Measurements from ENCODE around the gene PCDHGC5. TPM values are rescaled to one million over a fixed set of nuclear protein-coding genes. Genes with fewer than 3 reads are reported as not detected.

PCDHGC5 gene
- total RNA-seq, 2 experiments from 2014 or later, result 4.4 to 5.0 TPM

GRCh38 chr5:141513627-141514329 is 24.9 kb downstream of the PCDHGC5 start:
- Histone ChIP-seq H3K9me3 (ENCODE audit: low read length) (no peaks in the 10 kb centered on the region), H3K79me2 (ENCODE audit: insufficient read depth, low read depth, low read length) (peaks cover 15% of the 10 kb centered on the region; the same call in 1 of the 2 replicates), H3K9me2 (ENCODE audit: insufficient read depth, low read length) (no peaks in the 10 kb centered on the region), H2AFZ (ENCODE audit: low read length) (peak overlapping the region; percentile 31; the same call in 1 of the 2 replicates), H3K4me2 (ENCODE audit: low read length) (peak overlapping the region; percentile 94), H3K4me1 (ENCODE audit: insufficient read depth, low read length, poor library complexity, severe bottlenecking) (peaks cover 98% of the 10 kb centered on the region), H3K4me3 (ENCODE audit: low read depth, low read length, poor library complexity, severe bottlenecking) (peak overlapping the region; percentile 65), H3K27ac (ENCODE audit: low read depth, low read length, poor library complexity, severe bottlenecking) (peak overlapping the region; percentile 99), H4K20me1 (ENCODE audit: insufficient read depth, low read length) (no peaks in the 10 kb centered on the region), H3K36me3 (ENCODE audit: insufficient read depth, low read length) (peaks cover 73% of the 10 kb centered on the region)
- no TSS peak for BruUV-seq (replicated peaks)
- DNase-seq (ENCODE audit: low spot score), result peak; percentile 91
- intact Hi-C loops (cut with micrococcal nuclease; ENCODE audit: unreplicated experiment), result loop anchor here (1.0 to 10.0 kb wide), 3 partner anchors 12 to 101 kb away; partner anchors contain the start of gene DIAPH1
- POLR2A ChIA-PET, result interaction anchor here (0.7 to 17.7 kb wide), 16 partner anchors 9 to 196 kb away, joined by 3 to 328 read pairs (median 5); partner anchors contain the start of genes PCDHGB3, PCDHGC3, PCDHGC4 and TAF7
- no peak for TF ChIP-seq EZH2phosphoT487 (IDR thresholded peaks at IDR 0.05; ENCODE audit: borderline replicate concordance, low read depth, low read length)
- TF ChIP-seq CTCF (conservative IDR thresholded peaks at IDR 0.05; ENCODE audit: low read length), result no peak
- CTCF ChIA-PET (ENCODE audit: unreplicated experiment), result interaction anchor here (0.6 to 9.6 kb wide), 9 partner anchors 13 to 193 kb away, joined by 3 to 138 read pairs (median 6); partner anchors contain the start of genes PCDHGA12, PCDHGC3 and TAF7

- Histone ChIP-seq H3K36me3 (ENCODE audit: insufficient read depth, low read length) (peaks cover 79% of the 10 kb centered on the region), H3K4me3 (ENCODE audit: low read depth, low read length, poor library complexity, severe bottlenecking) (peak overlapping the region; percentile 65), H3K9me3 (ENCODE audit: low read length) (no peaks in the 10 kb centered on the region), H2AFZ (ENCODE audit: low read length) (no peak overlapping the region), H3K27ac (ENCODE audit: low read depth, low read length, poor library complexity, severe bottlenecking) (peak overlapping the region; percentile 99), H3K9me2 (ENCODE audit: insufficient read depth, low read length) (no peaks in the 10 kb centered on the region), H3K4me1 (ENCODE audit: insufficient read depth, low read length, poor library complexity, severe bottlenecking) (peaks cover 90% of the 10 kb centered on the region), H3K79me2 (ENCODE audit: insufficient read depth, low read depth, low read length) (peaks cover 15% of the 10 kb centered on the region; the same call in 1 of the 2 replicates), H3K4me2 (ENCODE audit: low read length) (peak overlapping the region; percentile 94), H4K20me1 (ENCODE audit: insufficient read depth, low read length) (no peaks in the 10 kb centered on the region)
- ChIA-PET POLR2A (interaction anchor here (0.7 to 17.7 kb wide), 19 partner anchors 8 to 197 kb away, joined by 3 to 328 read pairs (median 4); partner anchors contain the start of genes PCDHGC3, PCDHGC4 and TAF7), CTCF (ENCODE audit: unreplicated experiment) (interaction anchor here (0.6 to 9.6 kb wide), 8 partner anchors 12 to 84 kb away, joined by 3 to 138 read pairs (median 7); partner anchors contain the start of genes PCDHGA12 and PCDHGC3)
- DNase-seq (ENCODE audit: low spot score), result peak; percentile 55
- no peak for TF ChIP-seq CTCF (conservative IDR thresholded peaks at IDR 0.05; ENCODE audit: low read length)
- no peak for TF ChIP-seq EZH2phosphoT487 (IDR thresholded peaks at IDR 0.05; ENCODE audit: borderline replicate concordance, low read depth, low read length)
- intact Hi-C loops (cut with micrococcal nuclease; ENCODE audit: unreplicated experiment), result loop anchor here (1.0 to 10.0 kb wide), 3 partner anchors 11 to 100 kb away; partner anchors contain the start of gene DIAPH1
- no TSS peak for BruUV-seq (replicated peaks)
Observed at GRCh38 chr5:141514330-141515133, 25.7 kb downstream of the PCDHGC5 start.

All from OCI-LY7 (cell line).